Common myeloid progenitor, CD34-positive (primary cell): ENCODE measurements around the gene RAB31.

ENCODE experiments used
- CTCF ChIA-PET: fragments of 350-600 bp; sonication (Branson Sonifier 250); formaldehyde crosslinking; loops from one replicate; lab custom pipeline; 2021; ENCODE audit warnings: antibody characterized with exemption; lab: Charles Lee
- POLR2A ChIA-PET: fragments of 350-600 bp; sonication (Branson Sonifier 250); formaldehyde crosslinking; loops from one replicate; lab custom pipeline; 2021; ENCODE audit warnings: antibody characterized with exemption; lab: Charles Lee
- DNase-seq, 3 donors: peaks; one replicate each; pipeline versions ENCODE4 v3.0.0 to v3.0.0-alpha.2; 2013
- H3K27ac ChIP-seq, 2 experiments: 1 replicate in 1 of 2; 2 replicates in 1 of 2; pipeline ENCODE4 v1.7.0; 2013; ENCODE audit warnings: inconsistent platforms in 2 of 2, low read length in 2 of 2, mild to moderate bottlenecking in 2 of 2, low read depth in 1 of 2, moderate library complexity in 1 of 2; ENCODE audit not compliant: severe bottlenecking in 2 of 2, insufficient read depth in 1 of 2, poor library complexity in 1 of 2
- H3K27me3 ChIP-seq, 5 experiments: replicated peaks in 2 of 5; 1 replicate in 3 of 5; 2 replicates in 2 of 5; pipeline versions ENCODE4 v1.6.1 to v1.7.0; 2013; ENCODE audit warnings: low read length in 4 of 5, mild to moderate bottlenecking in 2 of 5, moderate library complexity in 2 of 5, inconsistent platforms in 1 of 5; ENCODE audit not compliant: insufficient read depth in 5 of 5, control insufficient read depth in 4 of 5
- H3K36me3 ChIP-seq, 4 experiments: 1 replicate in 2 of 4; 2 replicates in 2 of 4; pipeline versions ENCODE4 v1.6.1 to v1.7.0; 2013; ENCODE audit warnings: low read length in 3 of 4, control low read depth in 1 of 4, mild to moderate bottlenecking in 1 of 4; ENCODE audit not compliant: control insufficient read depth in 4 of 4, insufficient read depth in 4 of 4
- H3K4me1 ChIP-seq, 4 experiments: 1 replicate in 3 of 4; 2 replicates in 1 of 4; pipeline versions ENCODE4 v1.6.1 to v1.7.1; 2013; ENCODE audit warnings: low read length in 3 of 4, mild to moderate bottlenecking in 3 of 4, control low read depth in 1 of 4, inconsistent platforms in 1 of 4, moderate library complexity in 1 of 4; ENCODE audit not compliant: control insufficient read depth in 4 of 4, insufficient read depth in 4 of 4; ENCODE audit errors: control extremely low read depth in 1 of 4
- H3K4me3 ChIP-seq, 7 experiments: 1 replicate in 4 of 7; 2 replicates in 3 of 7; pipeline versions ENCODE4 v1.5.1 to v1.7.0; 2013; ENCODE audit warnings: mild to moderate bottlenecking in 7 of 7, low read length in 6 of 7, moderate library complexity in 6 of 7, inconsistent platforms in 2 of 7, low read depth in 2 of 7, control low read depth in 1 of 7; ENCODE audit not compliant: insufficient read depth in 4 of 7, control insufficient read depth in 1 of 7; ENCODE audit errors: extremely low read depth in 1 of 7
- H3K9me3 ChIP-seq, 5 experiments: 1 replicate in 4 of 5; 2 replicates in 1 of 5; pipeline versions ENCODE4 v1.6.1 to v1.7.1; 2013; ENCODE audit warnings: low read length in 4 of 5, mild to moderate bottlenecking in 2 of 5, inconsistent platforms in 1 of 5, low read depth in 1 of 5, moderate library complexity in 1 of 5; ENCODE audit not compliant: control insufficient read depth in 4 of 5, insufficient read depth in 2 of 5; ENCODE audit errors: control extremely low read depth in 1 of 5
- WGBS: methylation state at CpG from one replicate; pipeline ENCODE4 v1.1.5; 2013; ENCODE audit not compliant: insufficient coverage; 5-methylcytosine and 5-hydroxymethylcytosine counted together

RAB31 gene

GRCh38 chr18:9711361-9712129 is 3.4 kb downstream of the RAB31 start:
- DNase-seq: peak in 2 of 3 donors; percentile 86 to 90
- Histone ChIP-seq H3K4me1 (peaks cover 20 to 71% (median 38%) of the 10 kb centered on the region in 4 experiments), H3K36me3 (peaks cover 0 to 2% (median 0%) of the 10 kb centered on the region in 4 experiments), H3K27me3 (peaks cover 0 to 35% (median 11%) of the 10 kb centered on the region in 5 experiments), H3K4me3 (peak overlapping the region in 2 of 7 experiments; percentile 3 to 8), H3K27ac (no peak overlapping the region), H3K9me3 (peaks cover 0 to 3% (median 0%) of the 10 kb centered on the region in 5 experiments)
- POLR2A ChIA-PET: no interaction called here
- WGBS: 78% methylated on average over 6 of the region's 7 CpGs
- CTCF ChIA-PET: interaction anchor here (0.6 to 2.9 kb wide), 3 partner anchors 17 to 27 kb away, joined by 3 to 11 read pairs (median 4); no protein-coding TSS in a partner anchor

GRCh38 chr18:9712130-9712577 is 4.1 kb downstream of the RAB31 start:
- no peak overlapping the region for H3K27ac ChIP-seq
- ChIA-PET CTCF (interaction anchor here (0.6 kb wide), 1 partner anchor 28 kb away, joined by 3 read pairs; no protein-coding TSS in a partner anchor), POLR2A (no interaction called here)
- peaks cover 20 to 72% (median 38%) of the 10 kb centered on the region in 4 experiments for H3K4me1 ChIP-seq
- no peak for DNase-seq
- peaks cover 0 to 2% (median 0%) of the 10 kb centered on the region in 4 experiments for H3K36me3 ChIP-seq
- peaks cover 0 to 30% (median 9%) of the 10 kb centered on the region in 5 experiments for H3K27me3 ChIP-seq
- peaks cover 0 to 3% (median 0%) of the 10 kb centered on the region in 5 experiments for H3K9me3 ChIP-seq
- WGBS: 96% methylated on average over 4 of the region's 5 CpGs
- no peak overlapping the region for H3K4me3 ChIP-seq

GRCh38 chr18:9712611-9713010 is 4.5 kb downstream of the RAB31 start:
- POLR2A ChIA-PET: no interaction called here

GRCh38 chr18:9714266-9715087 is 6.4 kb downstream of the RAB31 start:
- WGBS: 94% methylated on average over 8 of the region's 10 CpGs
- no peak for DNase-seq
- H3K27ac ChIP-seq: no peak overlapping the region
- peaks cover 4 to 57% (median 26%) of the 10 kb centered on the region in 4 experiments for H3K4me1 ChIP-seq
- no peak overlapping the region for H3K4me3 ChIP-seq
- ChIA-PET CTCF (no interaction called here), POLR2A (no interaction called here)
- H3K36me3 ChIP-seq: peaks cover 0 to 4% (median 0%) of the 10 kb centered on the region in 4 experiments
- H3K9me3 ChIP-seq: peaks cover 0 to 3% (median 0%) of the 10 kb centered on the region in 5 experiments
- H3K27me3 ChIP-seq: peaks cover 0 to 10% (median 5%) of the 10 kb centered on the region in 5 experiments

More at GRCh38 chr18:9712611-9713010, 4.5 kb downstream of the RAB31 start:
- no peak overlapping the region for H3K27ac ChIP-seq
- peaks cover 20 to 70% (median 36%) of the 10 kb centered on the region in 4 experiments for H3K4me1 ChIP-seq
- H3K36me3 ChIP-seq: peaks cover 0 to 4% (median 0%) of the 10 kb centered on the region in 4 experiments
- DNase-seq: peak in 1 of 3 donors; percentile 29
- WGBS: no CpG with 5 or more reads among the region's 3 CpGs
- no peak overlapping the region for H3K4me3 ChIP-seq
- peaks cover 0 to 3% (median 0%) of the 10 kb centered on the region in 5 experiments for H3K9me3 ChIP-seq
- CTCF ChIA-PET: interaction anchor here (0.9 kb wide), 1 partner anchor 24 kb away, joined by 3 read pairs; no protein-coding TSS in a partner anchor
- peaks cover 0 to 25% (median 9%) of the 10 kb centered on the region in 5 experiments for H3K27me3 ChIP-seq

GRCh38 chr18:9715088-9715343 is 6.9 kb downstream of the RAB31 start:
- Histone ChIP-seq H3K36me3 (peaks cover 0 to 4% (median 0%) of the 10 kb centered on the region in 4 experiments), H3K4me1 (peaks cover 4 to 52% (median 21%) of the 10 kb centered on the region in 4 experiments), H3K4me3 (no peak overlapping the region), H3K27ac (no peak overlapping the region), H3K27me3 (peaks cover 0 to 4% (median 0%) of the 10 kb centered on the region in 5 experiments), H3K9me3 (peaks cover 0 to 3% (median 0%) of the 10 kb centered on the region in 5 experiments)
- 93% methylated on average over 3 of the region's 3 CpGs for WGBS
- ChIA-PET CTCF (no interaction called here), POLR2A (no interaction called here)
- no peak for DNase-seq

GRCh38 chr18:9715978-9716774 is 8.1 kb downstream of the RAB31 start:
- peaks cover 0 to 3% (median 0%) of the 10 kb centered on the region in 5 experiments for H3K9me3 ChIP-seq
- no peak overlapping the region for H3K27ac ChIP-seq
- POLR2A ChIA-PET: interaction anchor here (0.7 kb wide), 2 partner anchors 43 to 1092 kb away, joined by 3 read pairs; no protein-coding TSS in a partner anchor
- WGBS: 90% methylated on average over 4 of the region's 10 CpGs
- H3K27me3 ChIP-seq: no peaks in the 10 kb centered on the region
- H3K4me1 ChIP-seq: peaks cover 2 to 40% (median 12%) of the 10 kb centered on the region in 4 experiments
- DNase-seq: no peak
- CTCF ChIA-PET: no interaction called here
- H3K4me3 ChIP-seq: no peak overlapping the region
- H3K36me3 ChIP-seq: peaks cover 0 to 4% (median 0%) of the 10 kb centered on the region in 4 experiments
